B cell (primary cell): ENCODE results near the gene AUTS2. TPM values are rescaled to one million over a fixed set of nuclear protein-coding genes. Genes with fewer than 3 reads are reported as not detected.

Source experiments
- ATAC-seq: fragments of 200-7000 bp; cut with Tn5 transposase; one replicate; pipeline ENCODE4 v1.10.0; 2021; ENCODE audit warnings: low read depth, mild to moderate bottlenecking, moderate number of reproducible peaks, moderate library complexity
- CTCF ChIA-PET: fragments of 350-600 bp; sonication (Branson Sonifier 250); formaldehyde crosslinking; loops from one replicate; lab custom pipeline; 2021; ENCODE audit warnings: antibody characterized with exemption, inconsistent platforms; lab: Charles Lee
- POLR2A ChIA-PET: fragments of 350-600 bp; sonication (Branson Sonifier 250); formaldehyde crosslinking; loops from one replicate; lab custom pipeline; 2021; ENCODE audit warnings: antibody characterized with exemption; lab: Charles Lee
- DNase-seq: peaks from one replicate; pipeline ENCODE4 v3.0.0; 2013
- H2AFZ ChIP-seq: 2 replicates; pipeline ENCODE4 v1.6.1; 2012; ENCODE audit warnings: mild to moderate bottlenecking, low read depth, low read length; ENCODE audit not compliant: insufficient read depth, poor library complexity, severe bottlenecking
- H3K27ac ChIP-seq, 2 donors: 1 replicate in 1 of 2; 2 replicates in 1 of 2; pipeline ENCODE4 v1.5.1; 2012 to 2013; ENCODE audit warnings: low read length in 2 of 2, mild to moderate bottlenecking in 2 of 2, moderate library complexity in 1 of 2
- H3K27me3 ChIP-seq, 4 experiments: fragments of 200-600 bp in 1 of 4; sonication (generic) in 1 of 4; replicated peaks in 1 of 4; 1 replicate in 2 of 4; 2 replicates in 2 of 4; pipeline versions ENCODE4 v1.6.1 to v1.7.0; 2013 to 2016; ENCODE audit warnings: low read length in 3 of 4, mild to moderate bottlenecking in 2 of 4, mixed read lengths in 1 of 4, moderate library complexity in 1 of 4; ENCODE audit not compliant: insufficient read depth in 4 of 4, control insufficient read depth in 3 of 4; ENCODE audit errors: control extremely low read depth in 1 of 4
- H3K36me3 ChIP-seq, 2 experiments: replicated peaks in 1 of 2; 1 replicate in 1 of 2; 2 replicates in 1 of 2; pipeline versions ENCODE4 v1.6.1 to v1.7.1; 2013; ENCODE audit warnings: low read length in 1 of 2; ENCODE audit not compliant: insufficient read depth in 2 of 2, control insufficient read depth in 1 of 2; ENCODE audit errors: control extremely low read depth in 1 of 2, extremely low read depth in 1 of 2
- H3K4me1 ChIP-seq, 2 donors: fragments of 200-600 bp in 1 of 2; sonication (generic) in 1 of 2; 1 replicate in 1 of 2; 2 replicates in 1 of 2; pipeline versions ENCODE4 v1.5.1 to v1.6.1; 2013 to 2017; ENCODE audit warnings: low read length in 2 of 2; ENCODE audit not compliant: control insufficient read depth in 2 of 2, insufficient read depth in 2 of 2
- H3K4me2 ChIP-seq: replicated peaks from 2 replicates; pipeline ENCODE3; 2012; ENCODE audit warnings: mild to moderate bottlenecking, low read depth, low read length; ENCODE audit not compliant: poor library complexity, severe bottlenecking
- H3K4me3 ChIP-seq, 5 experiments: fragments of 200-600 bp in 1 of 5; sonication (generic) in 1 of 5; 1 replicate in 3 of 5; 2 replicates in 2 of 5; pipeline versions ENCODE4 v1.5.1 to v1.7.0; 2011 to 2016; ENCODE audit warnings: low read length in 4 of 5, mild to moderate bottlenecking in 4 of 5, low read depth in 2 of 5, control low read depth in 1 of 5, moderate library complexity in 1 of 5; ENCODE audit not compliant: insufficient read depth in 1 of 5; ENCODE audit errors: control extremely low read depth in 1 of 5, extremely low read depth in 1 of 5
- H3K79me2 ChIP-seq: fragments of 200-600 bp; sonication (generic); one replicate; pipeline ENCODE4 v1.6.0; 2016; ENCODE audit warnings: low read length; ENCODE audit not compliant: control insufficient read depth, insufficient read depth
- H3K9ac ChIP-seq: fragments of 200-600 bp; sonication (generic); 2 replicates; pipeline ENCODE4 v1.6.1; 2017; ENCODE audit warnings: mild to moderate bottlenecking, low read length, moderate library complexity
- H3K9me3 ChIP-seq, 3 donors: one replicate each; pipeline versions ENCODE4 v1.6.1 to v1.7.1; 2013; ENCODE audit warnings: low read length in 2 of 3; ENCODE audit not compliant: control insufficient read depth in 2 of 3, insufficient read depth in 1 of 3; ENCODE audit errors: control extremely low read depth in 1 of 3
- H4K20me1 ChIP-seq: 2 replicates; pipeline ENCODE4 v1.6.0; 2012; ENCODE audit warnings: mild to moderate bottlenecking, low read length; ENCODE audit not compliant: insufficient read depth, control insufficient read depth, poor library complexity, severe bottlenecking
- H3K27ac Mint-ChIP-seq: one replicate; pipeline ENCODE4 v1.8.0; 2021; ENCODE audit warnings: mixed read lengths
- H3K27me3 Mint-ChIP-seq: one replicate; pipeline ENCODE4 v1.8.0; 2021; ENCODE audit warnings: mixed read lengths
- H3K4me1 Mint-ChIP-seq: one replicate; pipeline ENCODE4 v1.8.0; 2021; ENCODE audit warnings: mixed read lengths
- H3K4me3 Mint-ChIP-seq: one replicate; pipeline ENCODE4 v1.8.0; 2021; ENCODE audit warnings: mixed read lengths
- H3K9me3 Mint-ChIP-seq: one replicate; pipeline ENCODE4 v1.8.0; 2022; ENCODE audit warnings: mixed read lengths; ENCODE audit not compliant: insufficient read depth
- EZH2 ChIP-seq: IDR thresholded peaks from 2 replicates; pipeline ENCODE4 v1.6.1; 2012; ENCODE audit warnings: borderline replicate concordance, low read depth, mild to moderate bottlenecking, moderate library complexity, low read length; ENCODE audit not compliant: insufficient read depth, poor library complexity, severe bottlenecking
- WGBS: methylation state at CpG from one replicate; pipeline ENCODE4 v1.1.5; 2013; ENCODE audit warnings: missing lambda C conversion rate; ENCODE audit not compliant: insufficient coverage; 5-methylcytosine and 5-hydroxymethylcytosine counted together
- intact Hi-C: fragments of 100-400 bp; cut with micrococcal nuclease; formaldehyde crosslinking; loops from one replicate; pipeline ENCODE4 v1.10.0; 2022
- polyA plus RNA-seq: library from polyadenylated mRNA; depleted of rRNA; stranded (reverse); fragments of >200 nt; gene quantifications from 2 replicates; pipeline ENCODE4 v1.2.3, GENCODE V29; 2012
- total RNA-seq, 2 donors: library from RNA; stranded (reverse); fragments of 120-200 nt in 1 of 2; gene quantifications; 1 replicate in 1 of 2; 2 replicates in 1 of 2; pipeline versions ENCODE4 v1.2.3 to v1.2.4, GENCODE V29; 2013 to 2022
- TF ChIP-seq, protein P1 (sequence below): fragments of 200-600 bp; IDR thresholded peaks from one replicate; pipeline ENCODE4 v1.8.0; 2022; ENCODE audit warnings: antibody characterized with exemption, mild to moderate bottlenecking

Gene AUTS2
- total and polyA plus RNA-seq, 2 donors (not counting 1 experiment from before 2014, with no cell fraction given), result 22.3 to 35.0 TPM

DNA sequence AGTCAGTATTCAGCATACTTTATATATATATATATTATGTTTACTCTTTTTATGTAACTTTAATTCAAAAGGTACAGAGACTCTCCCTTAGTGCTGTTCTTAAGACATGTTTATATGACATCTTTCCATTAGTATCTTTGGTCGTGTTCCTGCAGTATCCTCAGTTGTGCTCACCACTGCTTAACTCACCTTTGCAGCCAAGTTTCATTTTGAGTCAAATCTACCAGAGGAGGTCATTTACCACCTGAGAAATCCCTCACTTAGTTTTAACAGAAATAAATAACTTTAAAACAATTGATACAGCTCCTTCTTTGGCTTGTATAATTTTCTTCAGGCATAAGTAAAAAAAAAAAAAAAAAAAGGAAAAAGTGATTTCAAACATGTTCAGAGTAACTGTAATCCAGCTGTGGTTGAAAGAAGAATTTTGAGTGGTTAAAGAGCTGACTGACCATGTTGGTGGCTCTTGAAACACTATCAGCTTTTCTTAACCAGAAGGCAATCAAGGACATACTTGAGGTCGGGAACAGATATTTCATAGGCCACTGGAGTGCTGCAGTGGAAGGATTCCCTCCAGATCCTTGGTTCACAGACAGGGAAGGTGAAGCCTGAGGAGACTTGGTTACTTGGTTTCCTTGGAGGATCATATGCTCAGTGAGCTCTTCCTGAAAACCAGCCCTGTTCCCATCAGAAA is 116.8 kb downstream of the AUTS2 start:
- no peaks in the 10 kb centered on the region for H3K79me2 ChIP-seq
- H2AFZ ChIP-seq, result no peak overlapping the region
- H3K4me1 Mint-ChIP-seq, result no peaks in the 10 kb centered on the region
- ChIA-PET CTCF (interaction anchor here (1.5 kb wide), 1 partner anchor 8 kb away, joined by 3 read pairs; no protein-coding TSS in a partner anchor), POLR2A (no interaction called here)
- no peak for ATAC-seq
- H3K27ac ChIP-seq, result no peak overlapping the region
- H3K4me1 ChIP-seq, result peaks cover 0 to 6% of the 10 kb centered on the region in 2 donors
- intact Hi-C loops, result no loop called here
- DNase-seq, result no peak
- no peaks in the 10 kb centered on the region for H3K9me3 ChIP-seq
- no peaks in the 10 kb centered on the region for H3K27me3 ChIP-seq
- H3K9me3 Mint-ChIP-seq, result no peaks in the 10 kb centered on the region
- no peak overlapping the region for H3K9ac ChIP-seq
- peaks cover 5% of the 10 kb centered on the region for H3K27me3 Mint-ChIP-seq
- H3K36me3 ChIP-seq, result no peaks in the 10 kb centered on the region
- no peak for TF ChIP-seq EZH2
- TF ChIP-seq, protein P1, sequence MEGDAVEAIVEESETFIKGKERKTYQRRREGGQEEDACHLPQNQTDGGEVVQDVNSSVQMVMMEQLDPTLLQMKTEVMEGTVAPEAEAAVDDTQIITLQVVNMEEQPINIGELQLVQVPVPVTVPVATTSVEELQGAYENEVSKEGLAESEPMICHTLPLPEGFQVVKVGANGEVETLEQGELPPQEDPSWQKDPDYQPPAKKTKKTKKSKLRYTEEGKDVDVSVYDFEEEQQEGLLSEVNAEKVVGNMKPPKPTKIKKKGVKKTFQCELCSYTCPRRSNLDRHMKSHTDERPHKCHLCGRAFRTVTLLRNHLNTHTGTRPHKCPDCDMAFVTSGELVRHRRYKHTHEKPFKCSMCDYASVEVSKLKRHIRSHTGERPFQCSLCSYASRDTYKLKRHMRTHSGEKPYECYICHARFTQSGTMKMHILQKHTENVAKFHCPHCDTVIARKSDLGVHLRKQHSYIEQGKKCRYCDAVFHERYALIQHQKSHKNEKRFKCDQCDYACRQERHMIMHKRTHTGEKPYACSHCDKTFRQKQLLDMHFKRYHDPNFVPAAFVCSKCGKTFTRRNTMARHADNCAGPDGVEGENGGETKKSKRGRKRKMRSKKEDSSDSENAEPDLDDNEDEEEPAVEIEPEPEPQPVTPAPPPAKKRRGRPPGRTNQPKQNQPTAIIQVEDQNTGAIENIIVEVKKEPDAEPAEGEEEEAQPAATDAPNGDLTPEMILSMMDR, result no peak
- no peaks in the 10 kb centered on the region for H4K20me1 ChIP-seq
- no peak overlapping the region for H3K4me2 ChIP-seq
- 100% methylated on average over 1 of the region's 2 CpGs for WGBS
- no peak overlapping the region for H3K4me3 ChIP-seq
- no peak overlapping the region for H3K4me3 Mint-ChIP-seq
- no peak overlapping the region for H3K27ac Mint-ChIP-seq

DNA sequence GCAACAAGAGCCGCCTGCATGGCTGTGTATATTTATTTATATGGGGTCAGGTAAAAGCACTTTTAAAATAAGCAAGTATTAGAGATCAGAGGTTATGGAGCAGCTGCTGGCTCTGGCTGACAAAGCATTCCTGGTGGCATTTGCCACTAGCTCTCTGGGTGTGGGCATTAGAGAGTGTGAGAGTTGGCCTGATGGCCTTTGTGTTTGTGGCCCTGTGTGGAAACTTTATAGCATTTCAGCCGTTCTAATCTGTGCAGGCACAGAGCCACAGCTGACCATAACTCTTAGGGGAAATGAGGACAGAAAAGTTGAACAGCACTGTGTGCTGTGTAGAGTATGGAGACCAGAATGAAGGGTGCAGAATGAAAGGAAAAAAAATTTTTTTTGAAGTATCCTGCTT is 118.9 kb downstream of the AUTS2 start:
- Histone ChIP-seq H3K27ac (no peak overlapping the region), H3K36me3 (no peaks in the 10 kb centered on the region), H3K4me3 (no peak overlapping the region), H3K9me3 (no peaks in the 10 kb centered on the region), H4K20me1 (no peaks in the 10 kb centered on the region), H3K79me2 (no peaks in the 10 kb centered on the region), H3K9ac (no peak overlapping the region), H2AFZ (no peak overlapping the region), H3K4me1 (peaks cover 0 to 6% of the 10 kb centered on the region in 2 donors), H3K27me3 (no peaks in the 10 kb centered on the region), H3K4me2 (no peak overlapping the region)
- intact Hi-C loops, result no loop called here
- ChIA-PET CTCF (no interaction called here), POLR2A (no interaction called here)
- 89% methylated on average over 2 of the region's 2 CpGs for WGBS
- no peak for ATAC-seq
- no peak overlapping the region for H3K4me3 Mint-ChIP-seq
- no peak overlapping the region for H3K27ac Mint-ChIP-seq
- DNase-seq, result no peak
- no peaks in the 10 kb centered on the region for H3K27me3 Mint-ChIP-seq
- H3K4me1 Mint-ChIP-seq, result no peaks in the 10 kb centered on the region
- no peaks in the 10 kb centered on the region for H3K9me3 Mint-ChIP-seq
- TF ChIP-seq EZH2, result no peak
- TF ChIP-seq, protein P1, result no peak
